NCI-H524 treated with DMSO at 0.1 percent for 48 hours (cell line): ENCODE data around the gene CES1.
"Not testable (repeated sequence)": the region's sequence is repeated elsewhere in the genome, so short reads cannot be mapped to it uniquely, and the experiment has no call there.

Source experiments
- DNase-seq: peaks from one replicate; lab custom pipeline; 2025; lab: John Stamatoyannopoulos, UW

Gene CES1

DNA sequence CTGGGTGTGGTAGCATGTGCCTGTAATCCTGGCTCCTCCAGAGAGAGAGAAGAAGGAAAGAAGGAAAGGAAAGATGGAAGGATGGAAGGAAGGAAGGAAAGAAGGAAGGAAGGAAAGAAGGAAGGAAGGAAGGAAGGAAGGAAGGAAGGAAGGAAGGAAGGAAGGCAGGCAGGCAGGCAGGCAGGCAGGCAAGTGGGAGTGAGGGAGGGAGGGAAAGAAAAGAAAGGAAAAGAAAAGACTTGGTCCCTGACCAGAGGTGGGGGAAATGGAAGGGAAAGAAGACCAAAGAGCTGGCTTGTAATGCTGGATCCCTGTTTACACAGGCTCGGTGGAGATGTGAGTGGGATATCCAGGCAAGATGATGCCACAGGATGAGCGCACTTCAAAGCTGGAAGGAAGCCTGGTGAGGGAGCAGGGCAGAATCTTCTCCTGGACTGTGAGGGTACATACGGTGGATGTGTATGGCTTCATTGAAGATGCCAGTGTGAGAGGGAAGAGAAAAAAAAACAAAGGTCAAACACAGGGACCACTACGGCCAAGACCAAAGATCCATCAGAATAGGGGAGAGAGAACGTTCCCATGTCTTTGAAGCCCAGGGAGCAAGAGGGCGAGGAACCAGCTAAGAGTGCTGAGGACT, 2.1 kb downstream of the CES1 start:
- DNase-seq: no peak

DNA sequence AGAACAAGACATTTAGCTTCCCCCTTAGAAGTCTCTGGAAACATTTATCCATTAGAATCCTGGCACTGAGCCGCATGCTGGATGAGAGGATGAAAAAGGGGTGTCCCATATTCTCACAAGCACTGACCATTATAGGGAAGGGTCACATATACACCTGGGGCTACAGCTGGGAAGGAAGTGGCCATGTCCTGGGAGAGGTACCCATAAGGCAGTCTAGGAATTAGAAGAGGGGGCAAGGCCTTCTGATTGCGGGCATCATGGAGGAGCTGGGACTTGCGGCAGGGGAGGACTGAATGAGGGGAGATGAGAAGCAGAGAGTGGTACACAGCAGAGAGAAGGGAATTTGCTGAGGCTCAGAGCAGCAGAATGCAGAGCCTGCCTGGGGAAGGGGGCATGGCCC, 3.7 kb downstream of the CES1 start:
- not testable (repeated sequence) for DNase-seq

DNA sequence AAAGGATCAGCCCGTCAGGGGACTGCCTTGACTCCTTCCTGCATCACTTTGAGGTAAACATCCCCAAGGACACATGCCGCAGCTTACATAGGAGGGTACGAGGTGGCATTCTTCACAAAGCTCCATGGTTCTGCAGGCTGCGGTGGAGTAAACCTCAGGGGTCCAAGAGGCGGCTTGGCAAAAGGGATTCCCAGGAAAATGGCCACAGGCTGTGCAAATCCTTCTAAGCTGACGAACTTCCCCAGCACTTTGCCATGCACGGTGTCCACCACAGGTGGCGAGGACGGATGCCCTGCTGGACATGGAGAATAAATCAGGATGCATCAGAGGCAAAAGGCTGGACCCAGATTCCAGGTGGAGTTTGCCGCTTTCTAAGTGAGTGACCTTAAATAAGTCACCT, 4.2 kb downstream of the CES1 start:
- DNase-seq: no peak

DNA sequence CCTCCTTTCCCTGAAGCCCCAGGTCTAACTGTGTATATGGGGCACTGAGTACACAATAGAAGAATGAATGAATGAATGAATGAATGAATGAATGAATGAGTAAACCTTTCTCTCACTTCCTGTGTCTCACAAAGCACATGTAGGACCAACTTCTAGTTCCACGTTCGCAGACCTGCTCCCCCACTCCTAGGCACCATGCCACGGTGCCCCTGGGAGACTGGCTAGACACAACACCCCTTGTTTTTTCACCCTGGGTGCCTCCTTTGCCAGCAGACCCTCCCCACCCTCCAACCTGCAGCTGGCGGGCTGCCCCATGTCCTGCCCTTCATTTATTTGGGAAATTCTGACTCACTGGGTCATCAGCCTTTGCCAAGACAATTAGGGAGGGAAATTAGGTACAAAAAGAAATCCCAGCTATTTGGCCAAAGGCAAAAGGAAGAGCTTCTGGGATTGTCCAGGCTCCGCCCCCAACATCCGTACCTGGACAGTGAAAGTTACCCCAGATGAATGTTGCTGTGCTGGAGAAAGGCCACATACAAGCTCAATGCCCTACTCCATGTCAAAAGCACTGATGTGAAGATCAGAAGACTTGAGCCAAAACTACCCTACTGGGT, 7.7 kb downstream of the CES1 start:
- DNase-seq: no peak

DNA sequence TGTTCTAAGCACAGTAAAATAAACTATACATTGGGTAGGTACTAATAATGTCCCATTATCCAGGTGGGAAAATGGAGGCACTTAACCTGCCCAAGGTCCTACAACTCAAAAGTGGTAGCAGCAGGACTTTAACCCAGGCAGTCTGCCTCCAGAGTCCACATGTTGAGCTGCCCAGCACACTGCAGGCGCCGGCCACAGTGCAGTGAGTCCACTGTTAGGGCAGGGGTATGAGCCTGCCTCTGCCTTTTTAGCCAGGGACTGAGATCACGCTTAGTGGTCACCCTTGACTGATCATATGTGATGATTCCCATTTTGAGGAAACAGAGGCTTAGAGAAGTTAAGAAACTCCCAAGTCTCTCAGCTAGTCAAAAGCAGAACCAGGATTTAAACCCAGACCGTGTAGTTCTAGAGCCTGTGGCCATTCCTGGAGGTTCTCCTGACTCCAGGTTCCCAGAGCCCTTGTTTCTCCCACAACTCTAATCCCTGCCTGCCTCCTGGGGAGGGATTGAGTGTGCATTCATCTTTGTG, 8.4 kb downstream of the CES1 start:
- DNase-seq: no peak

DNA sequence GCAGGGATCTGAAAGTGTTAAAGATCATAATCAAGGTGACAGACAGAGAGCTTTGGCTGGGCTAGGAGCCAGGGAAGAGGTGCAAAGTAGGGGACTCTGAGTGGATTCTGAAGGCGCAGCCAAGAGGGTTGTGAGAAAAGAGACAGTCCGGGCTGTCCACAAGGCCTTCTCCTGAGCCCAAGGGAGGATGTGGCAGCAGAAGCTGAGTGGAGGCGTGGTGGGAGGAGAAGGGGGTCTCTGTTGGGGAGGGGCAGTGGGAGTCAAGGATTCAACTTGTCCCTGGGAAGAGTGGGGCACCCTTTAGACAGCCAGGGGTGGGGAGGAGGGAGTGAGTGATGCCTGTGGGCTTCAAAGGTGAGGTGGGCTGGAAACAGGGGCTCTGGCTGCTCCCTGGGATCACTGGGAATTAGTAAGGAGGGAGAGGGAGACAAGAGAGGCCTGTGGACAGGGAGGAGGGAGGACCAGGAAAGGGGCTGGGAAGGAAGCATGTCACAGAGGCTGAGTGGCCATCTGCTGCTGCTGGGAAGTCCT, 10.6 kb downstream of the CES1 start:
- DNase-seq: no peak

DNA sequence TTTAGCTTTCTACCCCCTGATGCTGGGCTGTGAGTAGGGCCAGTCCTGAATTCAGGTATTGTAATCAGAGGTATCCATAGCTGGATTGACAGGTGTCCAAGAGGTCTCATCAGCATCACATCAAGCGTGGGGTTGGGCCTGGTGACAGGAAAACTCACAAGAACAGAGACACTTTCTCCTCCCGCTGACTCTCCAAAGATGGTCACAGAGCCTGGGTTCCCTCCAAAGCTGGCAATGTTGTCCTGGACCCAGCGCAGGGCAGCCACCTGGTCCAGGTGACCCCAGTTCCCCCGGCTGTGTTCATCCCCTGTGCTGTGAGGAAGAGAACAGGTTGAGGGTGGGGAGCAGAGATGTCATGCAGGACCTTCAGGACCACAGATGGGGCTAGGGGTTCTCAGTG, 11.7 kb downstream of the CES1 start:
- no peak for DNase-seq

DNA sequence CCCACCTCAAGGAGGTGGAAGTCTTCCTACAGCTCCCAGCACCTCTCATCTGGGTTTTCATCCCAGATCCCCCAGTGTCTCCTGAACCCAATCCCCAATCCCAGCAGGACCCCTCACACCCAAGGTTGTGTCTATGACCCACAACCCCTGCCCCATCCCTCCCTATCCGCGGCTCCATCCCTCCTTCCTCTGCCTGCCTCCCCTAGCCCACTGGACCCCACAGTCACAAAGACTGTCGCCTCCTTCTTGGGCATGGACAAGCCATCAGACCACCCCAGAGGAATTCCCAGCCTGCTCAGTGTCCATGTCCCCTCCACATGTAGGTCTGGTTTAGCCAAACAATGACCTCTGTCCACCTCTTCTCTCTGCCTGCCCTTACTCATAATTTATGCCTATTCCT, 12.3 kb downstream of the CES1 start:
- no peak for DNase-seq

DNA sequence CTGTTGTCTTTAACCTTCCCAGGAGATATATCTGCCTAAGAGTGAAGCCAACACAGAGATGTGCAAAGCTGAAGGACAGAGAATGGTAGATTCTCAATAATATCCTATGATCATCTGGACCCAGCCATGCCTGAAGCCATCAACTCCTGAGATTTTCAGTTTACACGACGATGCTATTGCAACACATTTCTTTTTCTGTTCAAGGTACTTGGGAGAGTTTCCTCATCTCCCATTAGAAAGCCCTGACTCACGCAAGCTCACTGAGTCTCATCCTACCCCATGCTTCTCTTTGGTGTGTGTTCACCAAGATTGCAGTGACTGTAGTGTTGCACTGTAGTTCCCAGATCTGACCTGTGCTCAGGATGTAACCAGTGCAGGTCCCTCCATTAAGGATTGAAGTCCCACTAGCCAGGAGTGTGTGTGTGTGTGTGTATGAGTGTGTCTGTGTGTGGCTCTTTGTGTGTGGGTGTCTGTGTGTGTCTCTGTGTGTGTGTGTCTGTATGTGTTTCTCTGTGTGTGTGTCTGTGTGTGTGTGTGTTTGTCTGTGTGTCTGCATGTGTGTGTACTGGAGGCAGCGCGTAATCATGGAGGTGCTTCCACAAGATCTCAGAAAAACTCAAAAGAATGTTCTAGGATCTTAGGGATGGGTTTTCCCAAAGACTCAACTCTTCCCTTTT, 15.5 kb downstream of the CES1 start:
- DNase-seq: no peak

DNA sequence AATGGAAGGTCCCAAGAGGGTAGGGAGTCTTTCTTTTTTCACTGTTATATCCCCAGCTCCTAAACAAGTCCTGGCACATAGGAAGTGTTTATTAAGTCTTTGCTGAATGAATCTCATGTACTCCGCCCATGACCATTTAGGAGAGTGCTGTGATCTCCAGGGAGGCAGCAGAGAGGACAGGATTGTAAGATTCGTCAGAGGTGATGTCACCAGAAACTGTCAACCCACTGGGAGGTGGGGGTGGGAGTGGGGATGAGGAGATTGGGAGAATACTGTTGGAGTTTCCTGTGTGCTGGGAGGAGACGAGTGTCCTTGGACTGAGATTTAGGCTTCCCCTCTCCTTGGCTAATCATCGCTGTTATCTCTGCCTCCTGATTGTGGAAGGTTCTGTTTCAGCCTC, 16.7 kb downstream of the CES1 start:
- DNase-seq: not testable (repeated sequence)

DNA sequence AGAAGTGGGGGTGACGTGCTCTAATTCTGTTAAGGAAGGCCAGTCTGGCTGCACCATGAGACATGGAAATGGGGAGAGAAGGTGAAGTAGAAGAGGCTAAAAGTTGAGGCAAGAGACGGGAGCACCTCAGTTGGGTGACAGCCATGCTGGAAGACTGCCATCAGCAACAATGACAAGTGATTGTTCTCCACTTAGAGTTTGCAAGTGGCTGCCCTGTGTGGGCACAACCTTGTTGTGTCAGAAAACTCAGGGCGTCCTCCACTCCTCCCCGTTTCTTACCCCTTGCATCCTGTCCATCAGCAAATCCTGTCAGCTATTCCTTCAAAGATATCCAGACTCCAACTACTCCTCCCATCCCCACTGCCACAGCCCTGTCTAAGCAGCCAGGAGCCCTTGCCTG, 17.6 kb downstream of the CES1 start:
- DNase-seq: no peak

DNA sequence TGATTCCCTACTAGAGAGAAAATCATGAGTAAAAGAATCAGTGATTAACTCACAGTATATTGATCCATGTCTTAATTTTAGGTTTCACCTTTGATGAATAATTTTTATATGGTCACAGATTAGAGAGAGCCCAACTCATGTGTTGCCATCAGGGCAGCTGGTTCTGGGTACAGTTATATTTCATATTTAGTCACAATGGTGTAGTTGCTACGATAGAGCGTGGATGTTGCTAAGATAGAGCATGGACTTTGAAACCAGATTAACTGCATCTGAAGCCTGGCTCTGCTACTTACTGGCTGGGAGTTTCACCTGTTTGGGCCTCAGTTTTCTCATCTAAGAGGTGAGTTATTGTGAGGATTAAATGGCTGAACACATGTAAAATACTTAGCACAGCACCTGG, 18.7 kb downstream of the CES1 start:
- not testable (repeated sequence) for DNase-seq

DNA sequence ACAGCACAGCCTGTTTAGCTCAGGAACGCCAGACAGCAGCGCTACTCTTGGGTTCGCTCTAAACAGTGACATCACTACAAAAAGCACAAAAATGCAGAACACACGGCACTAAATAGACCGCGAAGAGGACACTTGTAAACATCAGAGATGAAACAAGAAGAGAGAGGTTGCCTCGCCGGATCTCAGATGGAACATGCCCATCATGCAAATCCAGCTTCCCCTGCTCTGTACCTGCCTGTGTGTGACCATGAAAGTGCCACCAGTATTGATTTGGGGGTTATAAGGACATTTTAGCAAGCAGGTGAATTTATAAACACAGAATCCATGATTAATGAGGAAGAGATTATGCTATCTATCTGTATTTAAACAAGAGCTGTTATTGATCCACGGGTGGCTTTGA, 19.2 kb downstream of the CES1 start:
- not testable (repeated sequence) for DNase-seq

DNA sequence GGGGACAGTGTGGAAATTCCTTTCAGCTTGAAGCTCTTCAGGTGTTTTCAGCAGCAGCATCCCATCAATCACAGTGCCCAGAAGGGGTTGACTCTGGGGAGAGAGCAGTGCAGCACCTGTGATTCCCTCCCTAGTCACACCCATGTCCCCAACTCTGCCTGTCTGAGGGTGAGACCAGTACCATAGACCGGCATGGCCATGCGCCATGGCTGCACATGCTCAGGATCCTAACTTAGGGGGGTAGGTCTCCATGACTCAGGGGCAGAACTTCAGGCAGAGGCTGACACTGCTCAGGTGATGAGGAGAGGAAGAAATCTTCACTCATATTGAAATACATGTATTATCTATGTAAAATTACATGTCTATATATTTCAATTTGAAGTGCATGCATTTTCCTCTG, 19.9 kb downstream of the CES1 start:
- no peak for DNase-seq

DNA sequence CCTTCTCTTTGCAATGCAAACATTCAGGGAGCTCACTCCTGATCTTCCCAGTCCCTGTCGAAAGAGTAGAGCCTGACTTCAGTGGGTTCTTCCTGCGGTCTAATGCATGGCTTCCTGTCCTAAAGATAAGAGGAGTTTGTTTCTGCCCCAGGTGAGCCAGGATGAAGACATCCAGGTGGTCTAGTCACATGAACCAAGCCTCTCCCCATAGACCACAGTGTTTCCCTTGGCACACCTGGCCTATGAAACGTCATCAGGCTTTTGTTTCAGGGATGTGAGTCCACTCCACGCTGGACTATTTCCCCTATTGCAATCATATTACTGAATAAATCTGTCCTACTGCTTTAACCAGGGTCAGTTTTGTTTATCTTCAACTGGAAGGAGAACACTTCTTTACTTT, 21.1 kb downstream of the CES1 start:
- DNase-seq: no peak

DNA sequence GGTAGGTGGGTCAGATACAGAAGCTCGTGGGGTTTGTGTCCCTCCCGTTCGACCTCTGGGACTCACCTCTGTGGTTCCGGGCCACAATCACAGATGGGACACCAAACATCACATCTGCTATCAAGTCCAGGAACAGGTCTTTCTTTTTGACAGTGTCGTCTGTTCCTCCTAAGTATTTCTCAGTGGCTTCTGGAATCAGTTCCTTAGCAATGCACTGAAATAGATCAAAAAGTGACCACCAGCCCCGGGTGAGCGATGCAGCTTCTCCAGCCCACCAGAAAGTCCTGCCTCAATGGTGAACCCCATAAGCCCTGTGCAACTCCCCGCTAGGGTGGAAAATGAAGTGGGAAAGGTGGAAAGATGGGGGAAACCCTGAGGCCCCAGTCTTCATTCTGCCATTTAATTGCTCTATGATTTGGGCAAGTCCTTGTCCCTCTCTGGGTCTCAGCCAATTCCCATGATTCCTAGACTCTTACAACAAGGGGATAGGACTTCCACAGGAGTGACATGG, 22.4 kb downstream of the CES1 start:
- DNase-seq: no peak

DNA sequence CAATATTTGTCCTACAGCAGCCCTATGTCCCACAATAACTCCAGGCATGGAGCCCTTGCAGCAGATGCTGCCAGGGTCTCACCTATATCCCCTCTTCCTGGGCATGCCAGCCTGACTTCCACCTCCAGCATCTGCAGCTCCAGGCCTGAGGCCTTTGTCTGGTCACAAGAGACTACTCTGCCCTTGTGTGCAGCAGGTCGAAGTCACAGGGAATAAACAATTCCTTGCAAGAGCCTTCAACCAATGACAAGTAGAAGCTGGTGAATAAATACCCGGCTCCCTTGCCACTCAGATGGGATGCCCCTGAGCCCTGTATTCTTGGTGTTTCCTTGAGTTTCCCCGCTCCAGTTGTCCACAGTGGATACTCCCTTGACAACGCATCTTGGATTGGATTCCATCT, 23.0 kb downstream of the CES1 start:
- no peak for DNase-seq

DNA sequence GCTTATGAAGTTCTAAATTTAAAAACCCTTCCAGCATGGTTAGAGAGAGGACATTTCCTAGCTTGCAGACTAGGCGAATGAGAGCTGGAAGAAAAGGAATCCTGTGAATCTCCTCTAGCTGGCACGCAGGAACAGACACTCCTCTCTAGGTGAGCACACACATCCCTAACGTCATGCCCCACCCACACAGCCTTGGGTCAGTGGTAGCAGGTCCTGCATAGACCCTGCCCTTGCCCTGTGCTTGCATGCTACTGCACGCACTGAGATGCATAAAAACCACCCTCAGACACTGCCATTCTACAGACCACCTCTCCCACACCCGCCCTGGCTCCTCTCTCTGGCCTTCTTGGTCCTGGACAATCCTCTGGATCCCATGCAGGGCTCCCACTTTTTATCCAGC, 23.5 kb downstream of the CES1 start:
- no peak for DNase-seq

DNA sequence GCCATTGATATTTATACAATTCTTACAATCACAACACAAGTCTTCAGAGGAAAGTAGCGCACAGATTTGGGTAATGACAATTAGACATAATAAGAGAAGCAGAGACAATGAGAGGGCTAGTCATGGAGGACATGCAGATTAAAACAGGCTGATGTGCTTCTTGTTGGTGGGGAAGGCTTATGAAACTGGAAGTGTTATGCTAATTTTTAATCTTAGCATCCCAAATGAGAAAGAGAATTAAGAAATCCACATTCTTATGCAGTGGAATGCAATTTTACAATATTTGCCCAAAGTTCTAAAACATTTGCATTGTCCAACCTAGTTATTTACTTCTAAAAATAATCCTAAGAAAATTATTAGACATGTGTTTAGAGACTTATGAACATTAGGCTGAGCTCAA, 24.6 kb downstream of the CES1 start:
- DNase-seq: not testable (repeated sequence)

DNA sequence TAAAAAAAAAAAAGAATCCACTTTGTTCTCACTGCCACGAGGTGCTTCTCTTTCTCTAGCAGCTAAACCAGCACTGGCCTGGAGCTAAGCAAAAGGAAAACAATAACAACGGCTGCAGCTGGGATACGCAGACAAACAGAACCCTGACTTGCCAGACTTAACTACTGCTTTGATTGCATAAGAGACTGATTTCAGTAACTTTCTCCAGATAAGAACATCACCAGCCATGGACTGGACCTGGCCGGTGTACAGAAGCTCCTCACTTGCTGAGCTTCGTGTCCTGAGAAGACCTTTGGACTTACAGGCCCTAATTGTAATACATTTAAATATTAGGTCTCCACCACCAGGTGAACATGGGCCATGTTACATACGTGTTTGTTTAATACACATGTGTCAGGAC, 27.8 kb downstream of the CES1 start:
- not testable (repeated sequence) for DNase-seq

DNA sequence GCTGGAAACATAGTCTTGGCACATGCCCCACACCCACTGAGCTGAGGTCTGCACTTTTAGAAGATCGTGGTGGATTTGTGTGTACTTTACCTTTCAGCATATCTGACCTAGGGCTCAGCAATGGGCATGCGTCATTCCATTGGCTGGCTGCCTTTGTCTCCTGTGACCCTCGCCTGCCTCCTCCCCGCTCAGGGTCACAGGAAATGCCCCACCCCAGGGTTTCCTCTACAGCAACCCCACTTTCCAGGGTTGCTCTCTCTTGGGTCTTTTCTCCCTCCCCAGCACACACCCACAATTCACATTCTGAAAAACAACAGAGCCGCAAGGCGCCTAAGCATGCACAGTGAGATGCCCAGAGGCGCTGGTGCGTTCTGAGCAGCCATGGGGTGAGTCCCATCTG, 29.2 kb downstream of the CES1 start:
- DNase-seq: not testable (repeated sequence)

DNA sequence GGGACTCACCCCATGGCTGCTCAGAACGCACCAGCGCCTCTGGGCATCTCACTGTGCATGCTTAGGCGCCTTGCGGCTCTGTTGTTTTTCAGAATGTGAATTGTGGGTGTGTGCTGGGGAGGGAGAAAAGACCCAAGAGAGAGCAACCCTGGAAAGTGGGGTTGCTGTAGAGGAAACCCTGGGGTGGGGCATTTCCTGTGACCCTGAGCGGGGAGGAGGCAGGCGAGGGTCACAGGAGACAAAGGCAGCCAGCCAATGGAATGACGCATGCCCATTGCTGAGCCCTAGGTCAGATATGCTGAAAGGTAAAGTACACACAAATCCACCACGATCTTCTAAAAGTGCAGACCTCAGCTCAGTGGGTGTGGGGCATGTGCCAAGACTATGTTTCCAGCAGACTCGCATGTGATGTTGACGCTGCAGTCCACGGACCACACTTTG, 39.9 kb downstream of the CES1 start:
- not testable (repeated sequence) for DNase-seq

DNA sequence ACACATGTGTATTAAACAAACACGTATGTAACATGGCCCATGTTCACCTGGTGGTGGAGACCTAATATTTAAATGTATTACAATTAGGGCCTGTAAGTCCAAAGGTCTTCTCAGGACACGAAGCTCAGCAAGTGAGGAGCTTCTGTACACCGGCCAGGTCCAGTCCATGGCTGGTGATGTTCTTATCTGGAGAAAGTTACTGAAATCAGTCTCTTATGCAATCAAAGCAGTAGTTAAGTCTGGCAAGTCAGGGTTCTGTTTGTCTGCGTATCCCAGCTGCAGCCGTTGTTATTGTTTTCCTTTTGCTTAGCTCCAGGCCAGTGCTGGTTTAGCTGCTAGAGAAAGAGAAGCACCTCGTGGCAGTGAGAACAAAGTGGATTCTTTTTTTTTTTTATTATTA, 41.4 kb downstream of the CES1 start:
- DNase-seq: not testable (repeated sequence)
